ENCODE results near the gene CYP4F8.
A peak's percentile ranks its signal among the peaks of the same experiment; 100 is the strongest.
"Not testable (repeated sequence)": the region's sequence is repeated elsewhere in the genome, so short reads cannot be mapped to it uniquely, and the experiment has no call there.

The CYP4F8 gene, protein sequence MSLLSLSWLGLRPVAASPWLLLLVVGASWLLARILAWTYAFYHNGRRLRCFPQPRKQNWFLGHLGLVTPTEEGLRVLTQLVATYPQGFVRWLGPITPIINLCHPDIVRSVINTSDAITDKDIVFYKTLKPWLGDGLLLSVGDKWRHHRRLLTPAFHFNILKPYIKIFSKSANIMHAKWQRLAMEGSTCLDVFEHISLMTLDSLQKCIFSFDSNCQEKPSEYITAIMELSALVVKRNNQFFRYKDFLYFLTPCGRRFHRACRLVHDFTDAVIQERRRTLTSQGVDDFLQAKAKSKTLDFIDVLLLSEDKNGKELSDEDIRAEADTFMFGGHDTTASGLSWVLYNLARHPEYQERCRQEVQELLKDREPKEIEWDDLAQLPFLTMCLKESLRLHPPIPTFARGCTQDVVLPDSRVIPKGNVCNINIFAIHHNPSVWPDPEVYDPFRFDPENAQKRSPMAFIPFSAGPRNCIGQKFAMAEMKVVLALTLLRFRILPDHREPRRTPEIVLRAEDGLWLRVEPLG

DNA sequence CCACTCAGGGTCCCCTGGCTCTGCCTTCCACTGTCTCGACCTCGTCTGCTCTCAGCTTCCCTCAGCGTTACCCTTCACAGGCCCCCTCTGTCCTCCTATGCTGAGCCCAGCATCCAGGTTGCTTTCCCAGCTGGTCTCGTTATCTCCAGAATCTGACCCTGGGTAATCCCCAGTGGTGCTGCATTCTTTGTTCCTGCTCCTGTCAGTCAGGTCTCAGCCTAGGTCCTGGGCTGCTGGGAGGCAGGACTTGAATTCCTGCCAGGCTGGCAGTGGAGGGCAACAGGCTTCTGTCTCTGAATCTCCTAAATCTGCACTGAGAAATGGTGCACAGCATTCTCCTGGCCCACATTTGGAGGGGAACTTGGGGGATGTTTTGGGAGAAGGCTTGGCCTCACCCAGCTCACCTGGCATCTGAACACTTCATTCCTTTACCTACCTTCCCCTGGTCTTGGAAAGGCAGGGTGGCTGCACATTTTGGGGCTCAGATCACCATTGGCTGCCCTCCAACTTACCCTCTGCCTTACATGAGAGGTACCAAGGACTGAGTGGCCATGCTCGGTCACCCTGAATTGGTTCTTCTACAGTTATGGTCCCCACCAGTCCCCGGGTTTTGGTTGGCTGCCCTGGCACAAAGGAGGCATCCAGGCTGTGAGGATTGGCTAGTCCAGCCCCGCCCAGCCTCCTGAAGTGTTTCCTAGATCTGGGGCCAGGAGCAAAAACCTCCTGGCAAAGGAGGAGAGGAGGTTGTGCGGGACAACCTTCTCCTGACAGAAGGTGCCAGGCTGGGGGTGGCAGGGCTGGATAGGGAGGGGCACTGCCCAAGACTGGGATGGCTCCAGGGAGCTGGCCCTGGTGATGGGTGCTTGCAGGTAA, at the start of gene CYP4F8:
Gene CYP4F8 (plus strand): TSS at position 712 of the 873 bp plus-strand sequence. CDS start 399 bp downstream, outside the sequence.
- DNase-seq = no peak

GRCh38 chr19:15570420-15570819, 44.6 kb upstream of the CYP4F8 start:
- DNase-seq = no peak

DNA sequence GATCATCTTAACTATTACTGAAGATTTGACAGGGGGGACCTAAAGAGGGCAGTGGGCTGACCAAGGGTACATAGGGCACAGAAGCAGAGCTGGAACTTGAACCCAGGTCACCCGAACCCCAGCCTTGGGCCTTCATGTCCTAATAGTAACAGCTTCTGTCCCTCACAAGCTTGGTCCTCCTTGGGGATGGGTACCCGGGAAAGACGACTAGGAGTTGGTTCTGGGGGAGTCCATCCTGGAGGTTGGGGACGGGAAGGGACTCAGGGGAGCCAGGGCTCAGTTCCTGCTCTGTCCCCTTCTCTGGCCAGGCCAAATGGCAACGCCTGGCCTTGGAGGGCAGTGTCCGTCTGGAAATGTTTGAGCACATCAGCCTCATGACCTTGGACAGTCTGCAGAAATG, 39.6 kb upstream of the CYP4F8 start:
- no peak for DNase-seq

DNA sequence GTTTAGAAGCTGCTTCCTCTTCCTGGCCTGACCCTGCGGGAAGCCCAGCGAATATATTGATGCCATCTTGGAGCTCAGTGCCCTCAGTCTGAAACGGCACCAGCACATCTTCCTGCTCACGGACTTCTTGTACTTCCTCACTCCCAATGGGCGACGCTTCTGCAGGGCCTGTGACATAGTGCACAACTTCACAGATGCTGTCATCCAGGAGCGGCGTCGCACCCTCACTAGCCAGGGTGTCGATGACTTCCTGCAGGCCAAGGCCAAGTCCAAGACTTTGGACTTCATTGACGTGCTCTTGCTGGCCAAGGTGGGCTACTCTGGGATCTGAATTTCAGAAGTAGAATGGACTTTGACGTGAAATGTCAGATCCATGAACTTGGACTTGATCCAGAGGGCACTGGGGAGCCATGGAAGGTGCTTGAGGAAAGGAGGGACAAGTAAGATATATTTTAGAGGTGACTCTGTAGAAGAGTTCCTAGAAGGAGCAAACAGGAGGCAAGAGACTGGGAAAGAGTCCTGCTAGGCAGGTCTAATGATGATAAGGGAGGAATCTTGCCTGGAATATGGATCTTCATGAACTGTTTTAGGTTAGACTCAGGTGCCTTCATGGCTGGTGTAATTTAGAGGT, 38.4 kb upstream of the CYP4F8 start:
- no peak for DNase-seq

DNA sequence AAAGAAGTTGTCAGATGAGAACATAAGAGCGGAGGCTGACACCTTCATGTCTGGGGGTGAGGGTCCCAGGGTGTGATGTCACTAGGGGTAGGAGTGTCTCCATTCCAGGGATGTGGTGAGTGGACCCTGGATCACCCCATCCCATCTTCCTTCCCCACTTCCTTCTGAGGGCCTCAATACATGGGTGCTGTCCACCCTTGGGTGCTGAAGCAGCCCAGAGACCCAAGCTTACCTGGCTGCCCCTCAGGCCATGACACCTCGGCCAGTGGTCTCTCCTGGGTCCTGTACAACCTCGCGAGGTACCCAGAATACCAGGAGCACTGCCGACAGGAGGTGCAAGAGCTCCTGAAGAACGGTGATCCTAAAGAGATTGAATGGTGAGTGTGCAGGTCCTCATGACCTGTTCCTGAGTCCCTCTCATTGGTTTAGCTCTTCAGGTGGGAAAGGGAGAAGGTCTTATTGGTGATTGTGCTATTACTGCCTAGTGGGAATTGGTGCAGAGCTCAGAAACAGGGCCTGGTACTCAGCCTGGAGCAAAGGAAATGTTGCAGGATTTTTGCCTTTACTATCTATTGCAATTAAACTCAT, 37.7 kb upstream of the CYP4F8 start:
- no peak for DNase-seq

DNA sequence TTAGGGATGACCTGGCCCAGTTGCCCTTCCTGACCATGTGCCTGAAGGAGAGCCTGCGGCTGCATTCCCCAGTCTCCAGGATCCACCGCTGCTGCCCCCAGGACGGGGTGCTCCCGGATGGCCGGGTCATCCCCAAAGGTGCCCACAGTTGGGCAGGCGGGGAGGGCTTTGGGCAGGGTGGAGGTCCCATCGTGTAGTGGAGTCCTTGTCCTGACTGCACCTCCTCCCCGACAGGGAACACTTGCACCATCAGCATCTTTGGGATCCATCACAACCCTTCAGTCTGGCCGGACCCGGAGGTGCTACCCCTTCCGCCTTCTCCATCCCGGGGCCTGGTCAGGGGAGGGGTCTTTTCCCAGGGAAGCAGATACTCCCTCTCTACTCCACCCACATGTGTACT, 31.7 kb upstream of the CYP4F8 start:
- DNase-seq = no peak

- no peak for DNase-seq
Observed at GRCh38 chr19:15584095-15584494, 30.9 kb upstream of the CYP4F8 start.

GRCh38 chr19:15584541-15585115, 30.4 kb upstream of the CYP4F8 start:
- DNase-seq = peak; percentile 90 to 92

DNA sequence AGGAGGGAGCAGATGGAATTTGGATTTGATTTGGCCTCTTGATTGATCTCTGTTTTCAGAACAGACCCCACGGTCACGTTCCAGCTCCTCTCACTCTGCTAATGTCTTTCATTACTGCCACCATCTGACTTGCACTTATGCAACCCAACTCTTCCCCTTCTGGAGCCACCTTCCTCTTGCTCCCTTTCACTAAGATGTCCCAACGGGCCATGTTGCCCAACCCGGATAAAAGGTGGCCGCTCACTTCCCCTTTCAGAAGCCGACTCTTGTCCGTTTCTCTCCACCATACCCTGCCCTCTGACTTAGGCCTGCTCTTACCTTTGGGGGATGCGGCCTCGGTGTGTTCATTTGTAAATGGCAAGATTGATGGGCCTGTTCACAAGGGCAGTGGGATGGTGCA, 27.4 kb upstream of the CYP4F8 start:
- DNase-seq = no peak

DNA sequence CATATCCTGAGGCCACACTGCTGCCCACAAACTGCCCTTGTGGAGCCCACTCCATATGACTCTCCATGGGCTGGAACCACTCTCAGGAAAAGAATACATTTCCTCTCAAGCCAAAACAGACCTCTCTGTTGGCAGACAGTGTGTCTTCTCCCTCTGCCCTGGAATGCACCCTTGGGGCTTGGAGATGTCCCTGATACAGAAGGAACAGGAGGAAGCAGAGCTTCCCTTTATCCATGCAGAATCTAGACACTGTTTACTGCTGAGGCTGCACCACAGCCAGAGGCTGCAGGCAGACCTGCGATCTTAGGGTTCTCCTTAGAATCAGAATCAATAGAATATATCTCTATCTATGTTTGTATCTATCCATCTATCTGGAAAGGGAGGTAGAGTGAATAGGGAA, 26.8 kb upstream of the CYP4F8 start:
- no peak for DNase-seq

DNA sequence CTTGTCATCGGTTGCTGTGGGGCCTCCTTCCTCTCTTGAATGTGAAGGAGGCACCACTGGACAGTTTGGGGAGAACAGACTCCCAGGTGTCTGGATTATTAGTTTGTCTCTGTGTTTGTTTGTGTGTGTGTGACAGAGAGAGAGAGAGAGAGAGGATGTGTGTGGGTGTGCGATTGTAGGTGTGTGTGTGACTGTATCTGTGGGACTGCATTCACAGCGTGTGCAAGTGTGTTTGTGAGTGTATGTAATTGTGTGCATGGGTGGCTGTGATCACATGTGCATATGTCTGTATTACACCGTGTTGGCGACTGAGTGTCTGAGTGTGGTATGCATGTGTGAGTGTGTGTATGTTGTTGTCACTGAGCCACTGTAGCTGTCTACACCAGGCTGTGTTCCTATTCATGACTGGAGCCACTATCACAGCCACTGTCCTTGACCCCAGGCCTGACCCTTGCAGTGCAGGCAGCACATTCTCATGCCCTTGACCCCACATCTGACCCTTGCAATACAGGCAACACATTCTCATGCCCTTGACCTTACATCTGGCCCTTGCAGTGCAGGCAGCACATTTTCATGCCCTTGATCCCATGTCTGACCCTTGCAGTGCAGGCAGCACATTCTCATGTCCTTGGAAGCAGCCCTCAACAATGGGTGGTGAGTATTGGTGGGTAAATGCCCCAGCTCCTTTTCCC, 25.1 kb upstream of the CYP4F8 start:
- no peak for DNase-seq

- no peak for DNase-seq
Observed at GRCh38 chr19:15591796-15592195, 23.2 kb upstream of the CYP4F8 start.

DNA sequence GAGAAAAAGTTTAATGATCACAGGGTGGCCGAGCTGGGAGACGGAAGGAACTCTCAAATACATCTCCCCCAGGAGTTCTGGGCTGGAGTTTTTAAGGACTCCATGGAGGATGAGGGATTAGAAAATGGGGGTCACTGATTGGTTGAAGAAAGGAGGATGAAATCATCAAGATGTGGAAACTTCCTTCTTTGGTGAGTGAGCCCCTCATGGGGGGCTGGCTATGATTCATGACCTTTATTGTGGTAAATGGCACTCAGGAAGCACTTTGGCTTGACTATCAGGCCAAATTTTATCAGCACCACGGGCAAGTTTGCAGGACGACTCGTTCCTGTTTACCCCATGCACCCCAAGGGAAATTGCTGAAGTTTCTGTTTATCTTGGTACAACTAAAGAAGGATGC, 22.5 kb upstream of the CYP4F8 start:
- not testable (repeated sequence) for DNase-seq

DNA sequence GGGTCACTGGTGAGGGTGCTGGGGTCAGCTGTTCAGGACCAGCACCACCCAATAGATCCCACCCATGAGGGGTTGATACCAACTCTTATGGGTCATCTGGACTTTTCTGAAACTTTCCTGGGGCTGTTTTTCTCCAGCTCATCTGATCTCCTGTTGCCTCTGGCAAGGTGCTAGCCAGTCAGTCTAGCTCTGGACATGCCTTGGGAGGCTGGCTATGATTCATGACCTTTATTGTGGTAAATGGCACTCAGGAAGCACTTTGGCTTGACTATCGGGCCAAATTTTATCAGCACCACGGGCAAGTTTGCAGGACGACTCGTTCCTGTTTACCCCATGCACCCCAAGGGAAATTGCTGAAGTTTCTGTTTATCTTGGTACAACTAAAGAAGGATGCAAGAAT, 21.3 kb upstream of the CYP4F8 start:
- DNase-seq = not testable (repeated sequence)

GRCh38 chr19:15595069-15595468, 19.9 kb upstream of the CYP4F8 start:
- DNase-seq = no peak

DNA sequence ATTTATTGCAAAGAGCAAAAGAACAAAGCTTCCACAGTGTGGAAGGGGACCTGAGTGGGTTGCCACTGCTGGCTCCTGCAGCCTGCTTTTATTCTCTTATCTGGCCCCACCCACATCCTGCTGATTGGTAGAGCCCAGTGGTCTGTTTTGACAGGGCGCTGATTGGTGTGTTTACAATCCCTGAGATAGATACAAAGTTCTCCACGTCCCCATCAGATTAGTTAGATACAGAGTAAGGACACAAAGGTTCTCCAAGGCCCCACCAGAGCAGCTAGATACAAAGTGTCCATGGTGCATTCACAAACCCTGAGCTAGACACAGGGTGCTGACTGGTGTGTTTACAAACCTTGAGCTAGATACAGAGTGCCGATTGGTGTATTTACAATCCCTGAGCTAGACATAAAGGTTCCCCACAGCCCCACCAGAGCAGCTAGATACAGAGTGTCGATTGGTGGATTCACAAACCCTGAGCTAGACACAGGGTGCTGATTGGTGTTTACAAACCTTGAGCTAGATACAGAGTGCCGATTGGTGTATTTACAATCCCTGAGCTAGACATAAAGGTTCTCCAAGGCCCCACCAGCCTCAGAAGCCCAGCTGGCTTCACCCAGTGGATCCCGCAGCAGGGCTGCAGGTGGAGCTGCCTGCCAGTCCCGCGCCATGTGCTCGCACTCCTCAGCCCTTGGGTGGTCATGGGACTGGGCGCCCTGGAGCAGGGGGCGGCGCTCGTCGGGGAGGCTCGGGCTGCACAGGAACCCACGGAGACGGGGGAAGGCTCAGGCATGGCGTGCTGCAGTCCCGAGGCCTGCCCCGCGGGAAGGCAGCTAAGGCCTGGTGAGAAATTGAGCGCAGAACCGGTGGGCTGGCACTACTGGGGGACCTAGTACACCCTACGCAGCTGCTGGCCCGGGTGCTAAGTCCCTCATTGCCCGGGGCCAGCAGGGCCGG, 6.8 kb upstream of the CYP4F8 start:
- DNase-seq = not testable (repeated sequence)

DNA sequence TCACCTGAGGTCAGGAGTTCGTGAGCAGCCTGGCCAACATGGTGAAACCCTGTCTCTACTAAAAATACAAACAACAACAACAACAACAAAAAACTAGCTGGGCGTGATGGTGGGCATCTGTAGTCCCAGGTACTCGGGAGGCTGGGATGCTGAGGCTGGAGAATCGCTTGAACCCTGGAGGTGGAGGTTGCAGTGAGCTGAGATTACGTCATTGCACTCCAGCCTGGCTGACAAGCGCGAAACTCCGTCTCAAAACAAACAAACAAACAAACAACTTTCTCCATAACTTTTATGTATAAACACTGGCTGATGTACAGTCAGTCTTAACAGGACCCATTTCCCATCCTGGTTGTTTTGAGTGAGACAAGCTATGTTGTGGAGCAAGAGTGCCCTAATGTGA, 5.8 kb upstream of the CYP4F8 start:
- DNase-seq = no peak

GRCh38 chr19:15612342-15612741, 2.7 kb upstream of the CYP4F8 start:
- DNase-seq = no peak

- no peak for DNase-seq
Observed at GRCh38 chr19:15613338-15613737, 1.7 kb upstream of the CYP4F8 start.

DNA sequence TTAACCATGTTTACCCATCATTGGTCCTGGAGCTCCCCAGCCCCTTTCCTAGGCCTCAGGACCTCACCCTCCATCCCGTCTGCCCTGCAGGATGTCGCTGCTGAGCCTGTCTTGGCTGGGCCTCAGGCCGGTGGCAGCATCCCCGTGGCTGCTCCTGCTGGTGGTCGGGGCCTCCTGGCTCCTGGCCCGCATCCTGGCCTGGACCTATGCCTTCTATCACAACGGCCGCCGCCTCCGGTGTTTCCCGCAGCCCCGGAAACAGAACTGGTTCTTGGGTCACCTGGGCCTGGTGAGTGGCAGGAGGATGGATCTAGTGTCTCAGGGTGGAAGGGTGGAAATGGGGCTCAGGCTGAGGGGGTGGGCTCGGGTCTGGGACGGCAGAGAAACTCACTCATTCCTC, 508 bp downstream of the CYP4F8 start:
- DNase-seq = no peak

- no peak for DNase-seq
Observed at GRCh38 chr19:15616183-15616582, 1.2 kb downstream of the CYP4F8 start.

All from activated T-cell treated with anti-CD3 and anti-CD28 coated beads, Interleukin-2, amount 50 U/mL, for 48 hours (primary cell).